H9 (cell line): ENCODE measurements around the gene KRTAP5-6. TPM values are rescaled to one million over a fixed set of nuclear protein-coding genes. Genes with fewer than 3 reads are reported as not detected.

Experiments
- DNase-seq: peaks from one replicate; pipeline ENCODE4 v3.0.0-alpha.2; 2017
- H2AFZ ChIP-seq: one replicate; pipeline ENCODE4 v1.6.1; 2013; ENCODE audit warnings: mild to moderate bottlenecking, low read length, control low read depth, moderate library complexity
- H2AK5ac ChIP-seq: 2 replicates; pipeline ENCODE4 v1.6.1; 2013; ENCODE audit warnings: low read length, control low read depth, mixed read lengths; ENCODE audit not compliant: insufficient read length
- H2BK120ac ChIP-seq: one replicate; pipeline ENCODE4 v1.6.1; 2013; ENCODE audit warnings: low read depth, mild to moderate bottlenecking, low read length, control low read depth, inconsistent platforms; ENCODE audit not compliant: poor library complexity, severe bottlenecking
- H2BK12ac ChIP-seq: 2 replicates; pipeline ENCODE4 v1.6.1; 2013; ENCODE audit warnings: low read length, control low read depth, mixed read lengths, low read depth; ENCODE audit not compliant: insufficient read length
- H2BK15ac ChIP-seq: 2 replicates; pipeline ENCODE4 v1.6.1; 2013; ENCODE audit warnings: low read depth, low read length, control low read depth
- H2BK20ac ChIP-seq: one replicate; pipeline ENCODE4 v1.6.1; 2013; ENCODE audit warnings: low read depth, mild to moderate bottlenecking, low read length, control low read depth, inconsistent platforms; ENCODE audit not compliant: poor library complexity, severe bottlenecking
- H2BK5ac ChIP-seq: 2 replicates; pipeline ENCODE4 v1.6.1; 2013; ENCODE audit warnings: low read length, control low read depth, mixed read lengths; ENCODE audit not compliant: insufficient read length
- H3K14ac ChIP-seq: 2 replicates; pipeline ENCODE4 v1.6.1; 2013; ENCODE audit warnings: low read length, control low read depth; ENCODE audit not compliant: insufficient read depth
- H3K18ac ChIP-seq: 2 replicates; pipeline ENCODE4 v1.6.1; 2013; ENCODE audit warnings: low read depth, mild to moderate bottlenecking, mixed read lengths, low read length, control low read depth; ENCODE audit not compliant: insufficient read length
- H3K23ac ChIP-seq: 2 replicates; pipeline ENCODE4 v1.6.1; 2013; ENCODE audit warnings: low read length, control low read depth, mixed read lengths, low read depth; ENCODE audit not compliant: insufficient read length
- H3K23me2 ChIP-seq: 2 replicates; pipeline ENCODE4 v1.6.1; 2013; ENCODE audit warnings: low read depth, mild to moderate bottlenecking, mixed read lengths, low read length, control low read depth; ENCODE audit not compliant: insufficient read length, poor library complexity, severe bottlenecking
- H3K27ac ChIP-seq: 2 replicates; pipeline ENCODE4 v1.5.1; 2013; ENCODE audit warnings: low read length, control low read depth, mixed read lengths, low read depth; ENCODE audit not compliant: insufficient read length
- H3K27me3 ChIP-seq: 2 replicates; pipeline ENCODE4 v1.6.1; 2013; ENCODE audit warnings: low read length, control low read depth, inconsistent platforms; ENCODE audit not compliant: insufficient read depth
- H3K4ac ChIP-seq: 2 replicates; pipeline ENCODE4 v1.6.1; 2013; ENCODE audit warnings: low read depth, mild to moderate bottlenecking, control low read depth, inconsistent platforms, low read length, moderate library complexity
- H3K4me1 ChIP-seq: 2 replicates; pipeline ENCODE4 v1.6.1; 2013; ENCODE audit warnings: low read length, control low read depth, inconsistent platforms; ENCODE audit not compliant: insufficient read depth
- H3K4me2 ChIP-seq: 2 replicates; pipeline ENCODE4 v1.6.1; 2013; ENCODE audit warnings: low read length, control low read depth, mixed read lengths; ENCODE audit not compliant: insufficient read length, insufficient read depth
- H3K56ac ChIP-seq: 2 replicates; pipeline ENCODE4 v1.6.1; 2013; ENCODE audit warnings: low read depth, mild to moderate bottlenecking, mixed read lengths, low read length, control low read depth; ENCODE audit not compliant: insufficient read length
- H3K79me1 ChIP-seq: 2 replicates; pipeline ENCODE4 v1.6.1; 2013; ENCODE audit warnings: low read depth, mild to moderate bottlenecking, moderate library complexity, low read length, control low read depth, inconsistent platforms; ENCODE audit not compliant: insufficient read depth, poor library complexity, severe bottlenecking
- H3K79me2 ChIP-seq: 2 replicates; pipeline ENCODE4 v1.6.1; 2013; ENCODE audit warnings: low read length, control low read depth, inconsistent platforms; ENCODE audit not compliant: insufficient read depth
- H3K9ac ChIP-seq: 2 replicates; pipeline ENCODE4 v1.6.1; 2013; ENCODE audit warnings: low read length, control low read depth, mixed read lengths; ENCODE audit not compliant: insufficient read length; ENCODE audit errors: extremely low read depth
- H3K9me3 ChIP-seq: one replicate; pipeline ENCODE4 v1.6.1; 2013; ENCODE audit warnings: low read depth, low read length, inconsistent platforms; ENCODE audit not compliant: control insufficient read depth
- H3T11ph ChIP-seq: one replicate; pipeline ENCODE4 v1.6.1; 2013; ENCODE audit warnings: mild to moderate bottlenecking, low read length, control low read depth, inconsistent platforms
- H4K20me1 ChIP-seq: one replicate; pipeline ENCODE4 v1.6.1; 2013; ENCODE audit not compliant: control insufficient read depth, insufficient read length, insufficient read depth
- H4K5ac ChIP-seq: 2 replicates; pipeline ENCODE4 v1.6.1; 2013; ENCODE audit warnings: low read depth, mild to moderate bottlenecking, mixed read lengths, low read length, control low read depth; ENCODE audit not compliant: insufficient read length
- H4K8ac ChIP-seq: replicated peaks from 2 replicates; pipeline ENCODE4 v1.6.1; 2013; ENCODE audit warnings: low read length, control low read depth, mixed read lengths, low read depth; ENCODE audit not compliant: insufficient read length
- H4K91ac ChIP-seq: 2 replicates; pipeline ENCODE4 v1.6.1; 2013; ENCODE audit warnings: low read depth, mild to moderate bottlenecking, moderate library complexity, mixed read lengths, low read length, control low read depth; ENCODE audit not compliant: insufficient read length
- H3K27ac Mint-ChIP-seq, 3 experiments: 2 replicates in 2 of 3; 3 replicates in 1 of 3; pipeline ENCODE4 v1.8.0; 2020 to 2021; ENCODE audit warnings: mixed read lengths in 3 of 3, mild to moderate bottlenecking in 1 of 3, moderate library complexity in 1 of 3
- H3K27me3 Mint-ChIP-seq: 2 replicates; pipeline ENCODE4 v1.8.0; 2021; ENCODE audit warnings: low read depth, mild to moderate bottlenecking, moderate library complexity, mixed read lengths
- H3K36me3 Mint-ChIP-seq, 3 experiments: 2 replicates in 2 of 3; 3 replicates in 1 of 3; pipeline ENCODE4 v1.8.0; 2020 to 2021; ENCODE audit warnings: low read depth in 3 of 3, mixed read lengths in 3 of 3; ENCODE audit not compliant: insufficient read depth in 1 of 3
- H3K4me1 Mint-ChIP-seq, 2 experiments: 2 replicates each; pipeline ENCODE4 v1.8.0; 2020; ENCODE audit warnings: mixed read lengths in 2 of 2
- H3K4me3 Mint-ChIP-seq, 2 experiments: 2 replicates in 1 of 2; 3 replicates in 1 of 2; pipeline ENCODE4 v1.8.0; 2020 to 2021; ENCODE audit warnings: mild to moderate bottlenecking in 2 of 2, mixed read lengths in 2 of 2, moderate library complexity in 1 of 2
- H3K9me3 Mint-ChIP-seq, 2 experiments: 2 replicates in 1 of 2; 3 replicates in 1 of 2; pipeline ENCODE4 v1.8.0; 2020; ENCODE audit warnings: mild to moderate bottlenecking in 2 of 2, mixed read lengths in 2 of 2, moderate library complexity in 1 of 2
- CTCF ChIP-seq: fragments of 200-600 bp; sonication (generic); conservative IDR thresholded peaks from 3 replicates; pipeline ENCODE4 v1.8.0; 2021; ENCODE audit warnings: antibody characterized with exemption, mild to moderate bottlenecking
- WGBS: extraction: QIAGEN DNeasy Blood & Tissue Kit; methylation state at CpG from one replicate; pipeline ENCODE4 v1.1.7; 2013; ENCODE audit warnings: missing lambda C conversion rate, low lambda C conversion rate, mixed read lengths; ENCODE audit not compliant: insufficient read length; ENCODE audit errors: extremely low coverage; 5-methylcytosine and 5-hydroxymethylcytosine counted together
- total RNA-seq: library from RNA; stranded (reverse); gene quantifications from 2 replicates; pipeline ENCODE4 v1.2.1, GENCODE V29; 2021

Gene KRTAP5-6
- total RNA-seq, 1 experiment from 2014 or later = not detected

- H3K9me3 ChIP-seq = no peaks in the 10 kb centered on the region
- H2BK5ac ChIP-seq = no peak overlapping the region
- H3K4me2 ChIP-seq = peak overlapping the region; percentile 42
- H2BK120ac ChIP-seq = no peak overlapping the region
- no peak overlapping the region for H2BK15ac ChIP-seq
- no peak overlapping the region for H3K9ac ChIP-seq
- peak; percentile 90 for DNase-seq
- Mint-ChIP-seq H3K4me1 (peaks cover 10 to 16% of the 10 kb centered on the region in 2 experiments), H3K27me3 (peaks cover 61% of the 10 kb centered on the region), H3K4me3 (no peak overlapping the region), H3K27ac (no peak overlapping the region), H3K9me3 (peaks cover 0 to 7% of the 10 kb centered on the region in 2 experiments; a peak in 2 of 5 replicates), H3K36me3 (no peaks in the 10 kb centered on the region)
- no peak overlapping the region for H3K14ac ChIP-seq
- H3K79me1 ChIP-seq = no peaks in the 10 kb centered on the region
- H2BK12ac ChIP-seq = no peak overlapping the region
- H2BK20ac ChIP-seq = no peak overlapping the region
- H3K27ac ChIP-seq = no peak overlapping the region
- no peaks in the 10 kb centered on the region for H3K4me1 ChIP-seq
- H4K8ac ChIP-seq = no peak overlapping the region
- TF ChIP-seq CTCF = peak; percentile 97
- H3K27me3 ChIP-seq = no peaks in the 10 kb centered on the region; the same call in 1 of the 2 replicates
- no CpG with 5 or more reads among the region's 45 CpGs for WGBS
- no peak overlapping the region for H2AK5ac ChIP-seq
- H2AFZ ChIP-seq = no peak overlapping the region
- H3K23ac ChIP-seq = no peak overlapping the region
- H4K5ac ChIP-seq = no peak overlapping the region
- H3K56ac ChIP-seq = no peak overlapping the region
- no peak overlapping the region for H3T11ph ChIP-seq
- H3K23me2 ChIP-seq = no peaks in the 10 kb centered on the region
- no peak overlapping the region for H4K91ac ChIP-seq
- no peaks in the 10 kb centered on the region for H3K79me2 ChIP-seq
- no peaks in the 10 kb centered on the region for H4K20me1 ChIP-seq
- no peak overlapping the region for H3K4ac ChIP-seq
- H3K18ac ChIP-seq = peak overlapping the region; percentile 70
Observed at GRCh38 chr11:1694064-1694845, 2.7 kb upstream of the KRTAP5-6 start.
